ENCODE data around the gene MEGF8.

MEGF8 gene

DNA sequence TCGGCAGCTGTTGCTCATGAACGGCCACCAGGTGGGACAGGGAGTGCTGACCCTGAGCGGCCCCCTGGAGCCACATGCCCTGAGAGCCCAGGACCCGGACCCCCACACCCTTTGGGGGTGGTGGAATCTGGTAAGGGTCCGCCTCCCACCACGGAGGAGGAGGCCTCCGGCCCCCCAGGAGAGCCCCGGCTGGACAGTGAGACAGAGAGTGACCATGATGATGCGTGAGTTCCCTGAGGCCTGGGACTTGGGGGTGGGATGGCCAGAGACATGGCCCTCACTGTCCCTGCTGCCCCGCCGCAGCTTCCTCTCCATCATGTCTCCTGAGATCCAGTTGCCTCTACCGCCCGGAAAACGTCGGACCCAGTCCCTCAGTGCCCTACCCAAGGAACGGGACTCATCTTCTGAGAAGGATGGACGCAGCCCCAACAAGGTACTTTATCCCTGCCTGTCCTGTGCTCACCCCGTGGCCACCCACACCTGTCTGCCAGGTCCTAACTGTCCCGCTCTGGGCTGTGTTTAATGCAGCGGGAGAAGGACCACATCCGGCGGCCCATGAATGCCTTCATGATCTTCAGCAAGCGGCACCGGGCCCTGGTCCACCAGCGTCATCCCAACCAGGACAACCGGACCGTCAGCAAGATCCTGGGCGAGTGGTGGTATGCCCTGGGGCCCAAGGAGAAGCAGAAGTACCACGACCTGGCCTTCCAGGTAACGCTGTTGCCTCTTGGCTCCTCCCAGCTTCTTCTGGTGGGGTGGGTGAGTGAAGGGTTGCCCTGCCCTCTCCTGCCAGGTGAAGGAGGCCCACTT lies 38.2 kb upstream of the MEGF8 start:
- no peak for DNase-seq (ENCODE audit: low read depth in 2 of 2)

GRCh38 chr19:42287827-42288107 lies 37.7 kb upstream of the MEGF8 start:
- no peak for DNase-seq (ENCODE audit: low read depth in 2 of 2)

DNA sequence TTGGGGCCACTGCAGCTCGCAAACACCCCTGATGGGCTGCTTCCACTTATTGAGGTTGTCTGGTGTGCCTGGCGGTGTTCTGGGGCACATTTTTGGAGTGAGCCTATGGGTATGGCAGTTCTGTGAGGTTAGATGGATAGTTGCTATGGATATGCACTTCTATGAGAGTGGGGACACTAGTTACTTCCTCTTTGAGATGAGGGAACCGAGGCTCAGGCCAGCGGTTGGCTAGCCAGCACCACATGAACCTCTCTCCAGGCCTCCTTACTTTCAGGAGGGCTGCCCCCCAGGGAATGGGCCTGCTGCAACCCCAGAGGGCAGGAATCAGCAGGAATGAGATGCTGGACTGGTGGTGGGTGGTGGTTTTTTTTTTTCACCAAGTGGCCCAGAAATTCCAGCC lies 37.0 kb upstream of the MEGF8 start:
- no peak for DNase-seq (ENCODE audit: low read depth in 2 of 2)

GRCh38 chr19:42288881-42289555 lies 36.4 kb upstream of the MEGF8 start:
- no peak for DNase-seq (ENCODE audit: low read depth in 2 of 2)

DNA sequence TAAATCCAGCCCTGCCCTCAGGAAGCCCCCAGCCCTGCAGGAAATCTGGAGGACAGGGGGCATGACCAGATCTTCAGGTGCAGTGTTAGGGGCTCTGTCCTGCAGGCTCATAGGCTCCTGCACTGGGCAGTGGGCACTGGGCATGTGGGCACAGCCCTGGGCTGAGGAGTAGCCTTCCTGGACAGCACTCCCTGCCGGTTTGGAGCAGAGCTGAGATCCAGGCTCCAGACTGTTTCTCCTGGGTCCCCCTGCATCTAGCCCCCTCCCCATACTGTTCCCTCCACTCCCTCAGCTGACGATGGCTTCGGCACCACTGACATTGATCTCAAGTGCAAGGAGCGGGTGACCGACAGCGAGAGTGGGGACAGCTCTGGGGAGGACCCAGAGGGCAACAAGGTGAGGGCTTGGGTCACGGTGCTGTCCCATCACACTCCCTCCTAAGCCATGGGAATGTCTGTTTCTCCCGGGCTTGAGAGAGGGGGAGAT lies 35.8 kb upstream of the MEGF8 start:
- no peak for DNase-seq (ENCODE audit: low read depth in 2 of 2)

DNA sequence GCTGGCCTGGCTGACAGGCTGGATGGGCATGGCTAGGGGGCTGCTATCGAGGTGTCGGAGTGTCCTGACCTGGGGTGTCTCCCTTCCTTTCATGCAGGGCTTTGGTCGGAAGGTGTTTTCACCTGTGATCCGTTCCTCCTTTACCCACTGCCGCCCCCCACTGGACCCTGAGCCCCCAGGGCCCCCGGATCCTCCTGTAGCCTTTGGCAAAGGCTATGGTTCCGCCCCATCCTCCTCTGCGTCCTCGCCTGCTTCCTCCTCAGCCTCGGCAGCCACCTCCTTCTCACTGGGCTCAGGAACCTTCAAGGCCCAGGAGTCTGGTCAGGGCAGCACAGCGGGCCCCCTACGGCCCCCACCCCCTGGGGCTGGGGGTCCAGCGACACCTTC lies 35.3 kb upstream of the MEGF8 start:
- DNase-seq (ENCODE audit: low read depth in 2 of 2): no peak

GRCh38 chr19:42290523-42291434 lies 34.7 kb upstream of the MEGF8 start:
- DNase-seq (ENCODE audit: low read depth in 2 of 2): no peak

GRCh38 chr19:42291435-42291810 lies 34.0 kb upstream of the MEGF8 start:
- no peak for DNase-seq (ENCODE audit: low read depth in 2 of 2)

GRCh38 chr19:42292042-42292960 lies 33.1 kb upstream of the MEGF8 start:
- no peak for DNase-seq (ENCODE audit: low read depth in 2 of 2)

- DNase-seq (ENCODE audit: low read depth in 2 of 2): no peak
Observed at GRCh38 chr19:42292963-42293362, 32.5 kb upstream of the MEGF8 start.

GRCh38 chr19:42293540-42293939 lies 31.9 kb upstream of the MEGF8 start:
- no peak for DNase-seq (ENCODE audit: low read depth in 2 of 2)

DNA sequence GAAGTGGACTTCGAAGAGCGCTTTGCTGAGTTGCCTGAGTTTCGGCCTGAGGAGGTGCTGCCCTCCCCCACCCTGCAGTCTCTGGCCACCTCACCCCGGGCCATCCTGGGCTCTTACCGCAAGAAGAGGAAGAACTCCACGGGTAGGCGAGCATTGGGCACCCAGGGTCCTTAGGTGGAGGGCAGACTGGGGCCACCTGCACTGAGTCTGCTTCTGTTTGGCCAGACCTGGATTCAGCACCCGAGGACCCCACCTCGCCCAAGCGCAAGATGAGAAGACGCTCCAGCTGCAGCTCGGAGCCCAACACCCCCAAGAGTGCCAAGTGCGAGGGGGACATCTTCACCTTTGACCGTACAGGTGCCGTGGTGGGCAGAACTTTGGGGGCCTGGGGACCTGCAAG lies 31.5 kb upstream of the MEGF8 start:
- DNase-seq (ENCODE audit: low read depth in 2 of 2): no peak

GRCh38 chr19:42294471-42295137 lies 30.8 kb upstream of the MEGF8 start:
- DNase-seq (ENCODE audit: low read depth in 2 of 2): no peak

DNA sequence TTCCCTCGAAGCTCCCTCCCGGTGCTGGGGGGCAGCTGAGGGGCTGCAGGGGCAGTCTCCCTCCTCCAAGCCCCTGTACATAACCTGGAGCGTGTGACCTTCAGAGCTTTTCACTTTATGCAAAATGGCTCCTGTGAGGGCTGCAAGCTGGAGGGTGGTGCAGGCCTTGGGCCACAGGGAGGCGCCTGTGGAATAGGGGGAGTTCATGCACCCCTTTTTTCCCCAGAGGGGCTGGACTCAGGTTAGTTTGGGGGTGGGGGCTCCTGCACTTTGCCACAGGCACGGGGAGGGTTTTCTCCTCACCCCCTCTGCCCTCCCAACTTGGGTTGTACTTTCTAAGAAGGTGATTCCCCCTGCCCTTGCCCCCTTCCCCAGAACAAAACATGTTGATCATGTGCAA lies 30.1 kb upstream of the MEGF8 start:
- DNase-seq (ENCODE audit: low read depth in 2 of 2): no peak

DNA sequence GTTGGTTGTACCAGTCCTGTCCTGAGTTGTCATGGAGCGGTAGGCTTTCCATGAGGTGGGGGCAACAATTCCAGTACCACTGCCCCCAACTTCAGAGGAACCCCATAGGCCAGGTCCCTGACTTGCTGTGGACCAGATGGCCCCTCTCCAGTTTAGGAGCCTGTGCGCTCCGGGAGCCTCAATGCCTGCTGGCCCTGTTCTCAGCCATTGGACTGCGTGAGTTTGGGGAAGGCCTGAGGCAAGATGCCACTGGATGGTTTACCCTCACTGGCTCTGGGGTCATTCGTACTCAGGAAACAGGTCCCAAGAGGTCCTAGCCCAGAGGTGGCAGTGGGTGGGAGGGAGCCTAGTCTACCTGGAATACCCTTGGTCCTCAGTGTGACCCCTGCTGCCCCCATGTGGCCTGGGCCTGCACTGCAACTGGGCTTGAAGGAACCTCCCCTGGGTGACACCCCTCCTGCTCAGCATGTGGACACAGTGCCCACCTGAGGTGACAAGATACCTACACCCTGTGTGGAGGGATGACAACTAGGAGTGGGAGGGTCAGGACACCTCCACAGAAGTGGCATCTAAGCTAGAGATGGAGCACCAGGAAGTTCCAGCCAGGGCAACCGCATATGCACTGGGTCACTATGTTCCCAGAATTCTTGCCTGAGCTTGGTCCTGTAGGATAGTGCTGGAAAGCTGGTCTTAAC lies 29.5 kb upstream of the MEGF8 start:
- peak; percentile 83 to 92 for DNase-seq (ENCODE audit: low read depth in 2 of 2)

DNA sequence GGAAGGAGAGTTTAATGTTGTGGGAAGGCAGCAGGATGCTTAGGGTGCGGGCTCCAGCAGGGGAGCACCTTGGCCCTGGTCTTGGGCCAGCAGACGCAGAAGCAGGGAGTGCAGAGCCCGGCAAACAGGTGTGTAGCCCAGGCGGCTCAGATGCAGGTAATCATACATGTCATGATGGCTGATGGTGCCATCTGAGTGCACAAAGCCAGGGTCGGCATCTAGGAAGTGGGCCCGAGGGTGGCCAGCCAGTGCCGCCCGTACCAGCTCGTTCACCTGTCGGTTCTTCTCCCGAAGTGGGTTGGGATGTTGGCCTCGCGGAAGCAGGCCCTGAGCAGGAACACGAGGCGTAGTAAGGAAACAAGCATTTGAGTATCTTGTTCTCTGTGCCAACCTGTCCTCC lies 28.4 kb upstream of the MEGF8 start:
- DNase-seq (ENCODE audit: low read depth in 2 of 2): no peak

GRCh38 chr19:42301646-42302203 lies 23.7 kb upstream of the MEGF8 start, which contains the start of gene PRR19:
Gene PRR19, plus strand, starts transcription at chr19:42302132. Its CDS starts 7,453 bp downstream, at chr19:42309585.
- no peak for DNase-seq (ENCODE audit: low read depth in 2 of 2)

GRCh38 chr19:42303101-42303464 lies 22.4 kb upstream of the MEGF8 start:
- no peak for DNase-seq (ENCODE audit: low read depth in 2 of 2)

DNA sequence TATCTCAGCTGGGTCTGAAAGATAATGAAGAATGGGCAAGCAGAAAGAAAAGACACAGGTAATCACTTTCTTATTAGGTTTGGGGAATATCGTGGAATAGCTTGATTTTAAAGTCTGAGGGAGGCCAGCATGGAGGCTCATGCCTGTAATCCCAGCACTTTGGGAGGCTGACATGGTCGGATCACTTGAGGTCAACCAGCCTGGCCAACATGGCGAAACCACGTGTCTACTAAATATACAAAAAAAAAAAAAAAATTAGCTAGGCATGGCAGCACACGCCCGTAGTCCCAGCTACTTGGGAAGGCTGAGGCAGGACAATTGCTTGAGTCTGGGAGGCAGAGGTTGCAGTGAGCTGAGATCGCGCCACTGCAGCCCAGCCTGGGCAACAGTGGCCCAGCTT lies 21.6 kb upstream of the MEGF8 start:
- DNase-seq (ENCODE audit: low read depth in 2 of 2): no peak

DNA sequence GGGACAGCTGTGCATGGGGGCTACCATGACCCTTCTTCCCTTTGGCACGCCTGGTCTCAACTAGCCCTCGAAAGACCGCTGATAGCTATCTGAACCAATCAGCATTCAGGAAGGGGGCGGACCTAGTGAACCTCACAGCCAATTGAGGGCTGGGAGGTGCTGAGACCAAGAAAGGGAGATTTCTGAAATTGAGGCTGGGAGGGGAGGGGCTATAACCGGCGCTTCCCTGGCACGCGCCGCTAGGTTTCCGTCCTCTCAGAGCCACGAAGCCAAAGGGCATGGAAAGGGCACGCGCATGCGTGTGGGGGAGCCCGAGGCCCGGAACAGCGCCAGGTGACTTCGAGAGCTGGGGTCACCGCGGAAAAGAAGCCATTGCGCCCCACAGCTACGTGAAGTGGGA lies 18.8 kb upstream of the MEGF8 start:
- DNase-seq (ENCODE audit: low read depth in 2 of 2): no peak
